22Rv1 (cell line): ENCODE data around the gene MEIS1.

ENCODE experiments used
- CTCF ChIP-seq: fragments of 450-650 bp; IDR thresholded peaks from 2 replicates; pipeline ENCODE4 v1.5.1; 2017; ENCODE audit warnings: mild to moderate bottlenecking
- ZFX ChIP-seq: fragments of 450-650 bp; IDR thresholded peaks from 2 replicates; pipeline ENCODE4 v1.6.1; 2017; ENCODE audit warnings: antibody characterized with exemption, borderline replicate concordance

- TF ChIP-seq CTCF (no peak), ZFX (no peak)
These were observed 587 bp downstream of the MEIS1 start for GRCh38 chr2:66435549-66435875.
